Stimulated activated CD4-positive, alpha-beta T cell treated with anti-CD3 and anti-CD28 coated beads, Interleukin-2, amount 100 ng/mL, for 24 hours (primary cell): Measurements from ENCODE around the gene ALDH1L1.

Experiments used
- DNase-seq, 2 donors: peaks; one replicate each; pipeline ENCODE4 v3.0.0-alpha.2; 2020

ALDH1L1 gene

DNA sequence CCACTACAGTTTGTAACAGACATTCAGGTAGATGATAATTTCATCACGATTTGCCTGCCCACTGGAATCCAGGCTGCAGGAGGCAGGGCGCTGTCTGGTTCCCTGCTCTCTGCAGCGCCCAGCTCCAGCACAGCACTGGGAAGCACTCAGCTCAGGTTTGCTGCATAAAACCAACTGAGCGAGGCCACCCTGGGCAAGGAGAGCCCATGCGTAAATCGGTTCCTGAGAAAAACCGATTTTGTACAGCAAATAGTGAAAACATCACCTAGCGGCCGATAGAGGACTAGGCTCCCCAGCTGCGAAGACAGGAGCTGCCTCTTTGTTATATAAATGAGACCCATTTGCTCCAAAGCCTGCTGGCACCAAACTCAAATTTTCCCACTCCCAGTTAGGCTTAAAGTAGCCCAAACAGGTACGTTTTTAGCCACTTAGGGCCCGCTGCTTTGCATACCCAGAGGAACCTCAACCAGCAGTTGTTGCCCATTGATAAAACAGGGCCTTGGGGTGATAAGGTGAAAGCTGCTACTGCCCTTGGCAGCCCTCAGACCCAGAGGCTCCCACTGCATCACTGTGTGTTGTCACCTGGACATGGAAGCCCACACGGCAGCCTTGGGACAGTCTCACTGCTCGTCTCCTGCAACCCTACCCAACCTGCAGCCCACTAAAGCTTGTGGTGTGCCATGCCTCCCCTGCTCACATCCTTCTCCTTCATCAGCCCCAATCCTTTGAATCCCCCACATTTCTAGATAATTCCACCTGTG, 47.5 kb downstream of the ALDH1L1 start:
- peak in 1 of 2 donors; percentile 11 for DNase-seq

DNA sequence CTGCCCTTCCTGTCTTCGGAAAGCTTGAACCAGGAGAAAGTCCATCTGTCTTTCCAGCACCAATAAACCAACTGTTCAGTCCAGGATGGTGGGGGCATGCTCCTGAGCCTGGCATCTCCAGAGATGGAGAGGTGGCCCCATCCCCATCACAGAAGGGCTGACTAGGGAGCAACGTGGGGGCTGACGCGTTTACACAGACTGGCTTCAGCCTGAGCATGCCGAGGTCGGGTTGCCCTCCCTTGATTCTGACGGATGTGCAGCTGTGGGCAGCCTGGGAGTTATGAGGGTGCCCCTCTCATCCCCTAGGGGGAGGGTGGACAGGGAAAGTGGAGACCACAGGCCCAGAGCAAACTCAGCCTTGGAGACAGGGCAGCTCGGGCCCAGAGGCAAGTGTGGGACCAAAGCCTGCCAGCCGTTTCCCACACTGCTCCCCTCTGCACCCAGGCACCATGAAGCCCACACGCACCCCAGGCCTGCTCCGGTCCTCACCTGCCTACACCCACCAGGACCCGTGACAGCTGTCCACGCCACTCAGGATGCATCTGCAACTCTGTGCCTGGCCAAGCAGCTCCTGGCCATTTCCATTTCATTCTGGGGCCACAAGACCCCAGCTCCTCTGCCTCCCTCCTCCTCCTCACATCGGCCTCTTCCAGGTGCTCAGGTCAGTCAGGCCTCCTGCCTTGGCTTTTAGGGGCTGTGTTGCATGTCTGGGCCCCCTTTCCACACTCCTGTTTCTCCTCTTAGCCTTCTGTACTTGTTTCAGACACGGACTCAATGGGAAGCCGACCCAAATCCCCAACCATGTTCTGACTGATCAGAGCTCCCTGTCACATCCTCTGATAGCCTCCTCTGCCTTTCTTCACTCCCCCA, 48.3 kb downstream of the ALDH1L1 start:
- DNase-seq: peak in 1 of 2 donors; percentile 14

DNA sequence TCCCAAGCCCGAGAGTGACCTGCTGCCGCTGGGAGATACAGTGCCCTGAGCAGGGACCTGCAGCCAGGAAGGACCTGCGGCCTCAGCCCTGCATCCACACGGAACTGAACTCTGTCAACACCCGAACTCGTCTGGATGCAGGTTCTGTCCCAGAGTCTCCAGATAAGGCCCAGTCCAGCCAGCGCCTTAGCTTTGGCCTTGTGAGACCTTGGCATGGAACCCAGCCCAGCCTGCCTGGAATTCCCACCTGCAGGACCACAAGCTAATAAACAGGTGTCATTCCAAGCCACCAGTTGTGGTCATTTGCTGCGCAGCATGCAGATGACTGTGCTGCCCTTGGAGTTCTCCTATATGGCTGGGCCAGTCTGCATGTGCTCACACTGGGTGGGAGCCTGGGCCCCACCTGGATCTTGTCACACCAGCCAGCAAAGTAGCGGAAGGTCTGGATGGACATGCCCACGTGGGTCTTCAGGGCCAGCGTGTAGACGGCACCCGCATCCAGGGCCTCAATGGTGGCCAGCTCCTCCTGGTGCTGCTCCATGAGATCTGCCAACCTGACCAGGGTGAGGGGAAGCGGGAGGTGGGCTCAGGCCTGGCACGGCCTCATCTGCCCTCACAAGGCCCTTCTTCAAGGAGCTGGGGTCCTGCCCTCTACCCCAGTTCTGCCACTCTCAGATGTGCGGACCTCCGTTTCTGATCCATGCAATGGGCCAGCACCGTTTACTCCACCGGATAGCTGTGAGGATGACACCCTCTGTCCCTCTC, 49.2 kb downstream of the ALDH1L1 start:
- peak in 1 of 2 donors; percentile 6 for DNase-seq

DNA sequence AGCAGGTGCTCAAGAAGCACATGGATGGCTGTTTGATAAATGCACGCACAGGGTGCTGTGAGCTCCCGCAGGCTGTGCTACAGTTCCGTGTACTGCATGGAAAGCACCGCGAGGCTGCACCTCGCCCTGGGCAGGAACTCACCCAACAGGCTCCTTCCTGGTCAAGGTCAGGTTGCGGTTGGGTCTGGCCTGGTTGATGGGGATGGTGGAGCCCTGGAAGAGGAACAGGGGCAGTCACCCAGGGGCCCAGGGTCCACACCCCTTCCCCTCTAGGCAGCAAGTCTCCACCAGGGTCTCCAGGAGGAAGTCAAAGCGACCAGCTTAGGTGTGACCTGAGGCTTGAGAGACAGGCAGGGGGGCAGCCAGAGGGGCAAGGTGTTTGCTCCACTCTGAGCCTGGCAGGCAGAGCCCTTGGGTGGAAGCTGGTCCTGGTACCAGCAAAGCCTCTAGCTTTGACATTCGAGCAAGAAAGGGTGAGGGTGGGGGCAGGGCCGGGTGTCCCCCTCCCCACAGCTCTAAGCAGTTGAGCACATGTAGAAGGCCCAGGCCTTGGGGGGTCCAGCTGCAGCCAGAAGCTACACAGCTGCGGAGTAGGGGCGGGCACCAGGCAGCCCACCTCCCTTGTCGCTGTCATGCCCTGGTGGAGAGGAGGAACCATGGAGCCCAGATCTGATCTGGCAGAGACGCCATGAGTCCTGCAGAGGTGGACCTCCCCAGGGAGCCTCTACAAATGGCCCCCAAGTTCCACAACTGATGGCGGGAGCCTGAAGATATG, 50.1 kb downstream of the ALDH1L1 start:
- DNase-seq: peak in 1 of 2 donors; percentile 12

DNA sequence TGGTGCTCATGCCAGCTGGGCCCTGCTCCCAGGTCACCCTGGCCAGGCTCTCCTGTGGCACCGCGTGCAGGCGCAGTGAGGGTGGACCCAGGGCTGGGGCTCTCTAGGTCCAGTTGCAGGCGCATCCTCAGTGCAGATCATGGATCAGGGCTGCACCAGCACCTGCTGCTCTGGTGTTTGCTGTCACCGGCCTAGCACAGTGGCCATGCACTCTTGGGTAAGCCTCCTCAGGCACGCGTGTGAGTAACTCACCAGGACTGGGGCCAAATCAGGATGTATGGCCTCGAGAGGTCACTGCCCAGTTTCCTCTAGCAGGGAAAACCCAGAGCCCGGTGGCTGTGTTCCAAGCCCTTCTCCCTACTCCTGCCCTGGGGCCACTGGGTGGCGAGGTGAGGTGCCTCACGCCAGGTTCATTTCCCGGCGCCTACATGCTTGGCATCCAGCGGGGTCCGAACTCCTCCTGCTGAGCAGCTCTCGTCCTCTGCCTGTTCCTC, 50.9 kb downstream of the ALDH1L1 start:
- DNase-seq: peak in 1 of 2 donors; percentile 13

DNA sequence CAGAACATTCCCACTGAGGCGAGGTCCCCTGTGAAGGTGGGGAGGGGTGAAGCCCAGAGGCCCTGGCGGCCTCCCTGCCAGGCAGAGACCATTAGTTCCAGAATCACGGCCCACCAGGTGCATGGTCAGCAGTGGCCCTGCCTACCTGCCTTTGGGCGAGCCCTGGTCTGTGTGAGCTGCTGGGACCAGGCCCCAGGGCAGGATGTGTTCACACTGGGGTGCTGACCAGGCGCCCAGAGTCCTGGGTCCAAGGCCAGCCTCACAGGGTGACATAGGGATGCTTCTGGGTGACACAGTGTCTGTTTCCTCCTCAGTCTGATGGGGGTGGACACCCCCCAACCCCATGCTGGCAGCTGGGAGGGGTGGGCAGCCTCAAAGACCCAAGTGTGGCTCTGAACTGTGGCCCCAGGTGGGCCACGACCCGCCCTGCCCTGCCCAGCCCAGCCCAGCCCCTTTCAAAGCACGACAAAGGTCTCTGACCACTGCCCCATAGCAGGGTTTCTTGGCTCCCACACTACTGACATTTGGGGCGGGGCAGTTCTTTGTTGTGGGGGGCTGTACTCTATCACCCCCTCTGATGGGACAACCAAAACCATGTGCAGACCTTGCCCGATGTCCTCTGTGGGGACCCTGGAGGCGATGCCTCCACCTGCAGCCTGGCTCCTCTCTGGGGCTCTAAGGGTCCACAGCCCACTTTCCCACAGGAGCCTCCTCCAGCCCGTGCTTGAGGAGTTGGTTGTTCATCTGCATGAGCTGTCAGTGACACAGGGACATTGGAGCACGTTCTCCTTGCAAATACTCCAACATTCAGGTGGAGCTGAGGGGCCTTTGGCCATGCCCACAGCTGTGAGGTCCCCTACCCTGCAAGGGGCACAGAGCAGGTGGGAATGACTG, 51.6 kb downstream of the ALDH1L1 start:
- DNase-seq: peak in 1 of 2 donors; percentile 13

DNA sequence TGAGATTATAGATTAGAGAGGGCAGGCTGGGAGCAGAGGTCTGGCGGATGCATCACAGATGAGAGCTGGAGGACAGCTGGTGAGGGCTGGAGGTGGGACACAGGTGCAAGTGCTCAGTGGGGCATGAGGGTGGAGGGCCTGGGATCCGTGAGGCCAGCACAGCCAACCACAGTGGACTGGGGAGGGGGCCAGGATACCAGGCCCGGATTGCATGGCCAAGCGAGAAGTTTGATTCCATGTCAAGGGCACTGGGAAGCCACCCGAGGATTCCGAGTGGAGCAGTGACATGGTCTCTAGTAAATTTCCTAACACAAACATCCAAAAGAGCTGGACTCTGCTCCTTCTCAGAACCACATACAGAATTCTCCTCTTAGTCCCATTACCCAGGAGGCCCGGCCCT, 52.5 kb downstream of the ALDH1L1 start:
- no peak for DNase-seq

DNA sequence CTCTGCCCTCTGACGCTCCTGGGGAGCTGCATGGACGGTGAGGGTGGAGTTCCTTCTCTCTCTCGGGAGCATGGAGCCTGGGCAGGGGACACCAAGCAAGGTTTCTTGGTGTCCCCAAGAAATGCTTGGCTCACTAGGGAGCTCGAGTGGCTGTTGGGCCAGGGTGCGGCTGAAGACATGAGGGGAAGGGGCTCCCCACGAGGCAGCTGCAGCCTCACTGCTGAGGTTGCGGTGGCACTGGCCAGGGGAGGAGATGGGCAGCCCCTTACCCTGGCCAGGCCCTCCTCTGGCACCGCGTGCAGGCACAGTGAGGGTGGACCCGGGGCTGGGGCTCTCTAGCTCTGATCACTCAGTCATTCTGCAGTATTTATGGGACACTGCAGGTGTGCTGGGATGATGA, 52.9 kb downstream of the ALDH1L1 start:
- DNase-seq: no peak

DNA sequence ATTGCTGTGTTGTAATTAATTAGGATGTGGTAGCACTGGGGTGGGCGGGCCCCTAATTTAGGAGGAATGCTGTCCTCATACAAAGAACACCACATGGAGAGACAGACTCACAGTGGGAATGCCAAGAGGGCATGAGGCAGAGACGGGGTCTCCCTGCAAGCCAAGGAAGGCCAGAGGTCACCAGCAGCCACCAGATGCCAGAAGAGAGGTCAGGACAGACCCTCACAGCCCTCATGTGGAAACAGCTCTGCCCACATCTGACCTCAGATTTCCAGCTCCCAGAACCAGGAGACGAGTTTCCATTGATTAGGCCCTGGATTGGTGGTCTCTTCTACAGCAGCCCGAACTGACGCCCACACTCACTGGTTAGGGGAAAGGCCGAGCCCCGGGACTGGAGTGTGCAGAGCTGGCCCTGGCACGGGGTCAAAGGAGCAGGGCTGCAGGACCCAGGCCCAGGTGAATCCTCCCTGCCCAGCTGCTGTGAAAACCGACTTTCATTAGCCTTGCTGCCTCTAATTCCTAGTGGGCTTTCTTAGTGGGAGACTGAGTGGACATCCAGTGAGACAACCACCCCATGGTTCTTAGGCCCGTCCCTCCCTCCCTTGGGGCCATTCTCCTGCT, 53.5 kb downstream of the ALDH1L1 start:
- no peak for DNase-seq

DNA sequence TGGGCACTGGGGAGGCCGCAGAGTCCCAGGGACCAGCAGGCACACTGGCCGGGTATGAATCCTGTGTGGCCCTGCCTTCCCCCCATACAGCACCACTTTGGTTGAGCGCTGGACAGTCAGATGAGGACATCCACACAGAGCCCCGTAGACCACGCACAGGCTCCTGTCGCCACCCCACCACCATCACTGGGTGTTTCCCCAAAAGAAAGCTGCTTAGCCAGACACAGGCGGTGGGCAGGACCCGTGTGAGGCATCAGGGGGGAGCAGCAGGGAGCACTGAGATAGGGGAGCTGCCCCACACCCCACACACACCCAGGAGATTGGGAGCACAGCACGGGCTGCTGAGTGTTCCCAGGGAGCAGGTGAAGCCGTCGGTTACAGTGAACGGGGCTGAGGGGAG, 54.1 kb downstream of the ALDH1L1 start:
- no peak for DNase-seq

DNA sequence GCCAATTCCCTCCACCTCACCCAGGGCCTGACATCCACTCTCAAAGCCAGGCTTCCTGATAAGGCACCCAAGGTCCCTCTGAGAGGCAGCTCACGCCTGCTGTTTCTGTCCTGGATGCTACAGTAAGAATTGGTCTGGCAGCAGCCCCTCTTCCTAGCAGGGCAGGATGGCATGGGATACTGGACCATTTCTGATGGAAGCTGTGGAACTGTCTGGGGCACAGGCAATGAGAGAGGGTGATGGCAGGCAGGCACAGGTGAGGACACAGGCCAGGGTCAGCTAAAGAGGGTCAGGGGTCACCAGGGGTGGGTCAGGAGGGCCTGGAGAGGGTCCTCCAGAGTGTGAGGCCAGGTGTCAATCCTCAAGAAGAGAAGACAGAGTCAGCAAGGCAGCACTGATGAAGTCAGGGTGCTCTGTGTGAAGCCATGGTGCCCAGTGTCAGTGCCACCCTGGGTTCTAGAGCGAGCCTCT, 54.6 kb downstream of the ALDH1L1 start:
- DNase-seq: no peak

DNA sequence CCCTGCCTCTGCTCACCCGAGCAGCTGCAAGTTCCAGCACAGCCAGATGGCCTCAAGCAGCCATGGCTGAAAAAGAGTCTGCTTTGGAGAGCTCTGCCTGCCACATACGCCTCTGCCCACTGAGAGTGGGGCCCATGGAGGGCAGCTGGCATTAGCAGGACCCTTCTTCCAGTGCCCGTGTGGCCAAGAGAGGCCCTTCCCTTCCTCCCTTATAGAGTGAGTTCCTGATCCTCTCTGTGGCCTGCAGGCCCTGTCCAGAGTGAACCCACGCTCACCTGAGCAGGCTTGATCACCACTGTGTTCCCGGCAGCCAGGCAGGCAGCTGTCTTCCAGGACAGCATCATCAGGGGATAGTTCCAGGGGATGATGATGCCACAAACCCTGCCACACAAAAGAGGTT, 55.0 kb downstream of the ALDH1L1 start:
- peak in 1 of 2 donors; percentile 11 for DNase-seq

DNA sequence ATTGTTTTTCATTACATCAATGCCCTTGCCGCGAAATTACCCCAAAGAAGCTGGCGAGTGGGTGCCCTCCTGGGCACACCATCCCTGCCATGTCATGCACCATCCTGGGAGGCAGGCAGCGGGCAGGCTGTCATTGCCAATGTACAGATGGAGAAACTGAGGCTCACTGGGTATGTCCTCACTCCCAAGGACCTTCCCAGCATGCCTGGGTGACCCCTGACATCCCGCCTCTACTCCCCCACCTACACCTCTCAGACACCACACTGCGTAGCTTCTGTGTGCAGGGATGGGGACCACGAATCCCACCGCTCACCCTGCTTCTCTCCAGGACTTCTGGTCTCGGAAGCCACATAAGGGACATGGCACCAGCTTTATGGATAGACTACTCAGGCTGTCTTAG, 55.5 kb downstream of the ALDH1L1 start:
- DNase-seq: peak in 1 of 2 donors; percentile 7

DNA sequence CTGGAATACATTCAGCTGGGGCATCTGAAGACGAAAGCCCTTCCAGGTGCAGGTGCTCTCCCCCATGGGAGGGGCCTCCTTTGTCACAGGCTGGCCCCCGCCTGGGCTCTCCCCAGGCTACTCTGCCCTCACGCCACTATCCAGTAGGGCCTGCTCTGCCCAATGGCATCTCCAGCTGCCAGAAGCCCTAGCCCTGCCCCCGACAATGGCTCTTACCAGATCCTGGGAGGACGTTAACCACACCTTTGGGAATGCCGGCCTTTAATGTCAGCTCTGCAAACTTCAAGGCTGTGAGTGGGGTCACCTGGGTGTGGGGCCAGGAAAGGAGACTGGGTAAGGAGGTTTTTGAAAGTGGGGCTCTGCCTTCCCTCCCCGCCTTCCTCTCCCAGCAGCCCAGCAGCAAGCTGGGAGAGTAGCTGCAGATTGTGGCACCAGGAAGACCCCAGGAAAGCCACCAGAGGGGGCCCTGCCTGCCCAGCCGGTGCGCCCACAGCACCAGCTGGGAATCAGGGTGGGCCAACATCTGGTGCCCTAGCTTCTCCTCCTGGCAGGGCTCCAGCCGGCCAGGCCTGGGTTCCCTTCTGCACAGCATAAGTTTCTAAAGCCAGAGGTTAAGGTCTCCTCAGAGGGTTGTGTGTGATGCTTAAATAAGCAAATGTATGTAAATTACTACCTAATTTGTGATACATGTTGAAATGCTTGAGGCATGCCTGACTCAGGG, 56.1 kb downstream of the ALDH1L1 start:
- DNase-seq: peak in 1 of 2 donors; percentile 13

DNA sequence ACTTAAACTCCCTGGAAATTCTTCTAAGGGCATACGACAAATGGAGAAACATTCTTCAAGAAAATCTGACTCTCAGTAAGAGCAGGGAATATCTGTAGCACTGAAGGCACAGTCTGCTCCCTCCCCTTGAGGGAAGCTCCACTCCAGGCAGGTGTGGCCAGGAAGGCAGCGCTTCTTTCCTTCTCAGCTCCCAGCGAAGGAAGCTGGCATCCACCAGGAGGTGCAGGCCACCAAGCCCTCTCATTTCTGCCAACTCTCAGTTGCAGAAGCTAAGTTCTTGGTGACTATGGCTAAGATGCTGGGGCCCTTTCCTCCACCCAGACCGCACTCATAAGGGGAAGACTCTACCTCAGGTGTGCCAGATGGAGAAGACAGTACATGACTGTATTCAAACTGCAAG, 58.8 kb downstream of the ALDH1L1 start:
- DNase-seq: no peak

DNA sequence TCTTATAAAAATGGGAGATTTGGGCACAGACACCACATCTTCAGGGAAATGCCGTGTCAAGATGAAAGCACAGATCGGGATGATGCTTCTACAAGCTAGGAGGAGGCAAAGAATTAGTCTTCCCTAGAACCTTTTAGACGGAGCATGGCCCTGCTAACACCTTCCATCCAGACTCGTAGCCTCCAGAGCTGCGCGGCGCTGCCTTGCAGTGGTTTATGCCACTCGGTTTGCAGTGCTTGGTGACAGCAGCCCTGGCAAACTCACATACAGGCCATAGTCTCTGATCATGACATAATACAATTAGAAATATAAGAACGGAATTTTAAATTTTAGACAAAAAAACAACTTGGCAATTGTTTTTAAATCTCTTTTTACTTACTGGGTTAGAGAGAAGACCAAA, 59.3 kb downstream of the ALDH1L1 start:
- DNase-seq: no peak

DNA sequence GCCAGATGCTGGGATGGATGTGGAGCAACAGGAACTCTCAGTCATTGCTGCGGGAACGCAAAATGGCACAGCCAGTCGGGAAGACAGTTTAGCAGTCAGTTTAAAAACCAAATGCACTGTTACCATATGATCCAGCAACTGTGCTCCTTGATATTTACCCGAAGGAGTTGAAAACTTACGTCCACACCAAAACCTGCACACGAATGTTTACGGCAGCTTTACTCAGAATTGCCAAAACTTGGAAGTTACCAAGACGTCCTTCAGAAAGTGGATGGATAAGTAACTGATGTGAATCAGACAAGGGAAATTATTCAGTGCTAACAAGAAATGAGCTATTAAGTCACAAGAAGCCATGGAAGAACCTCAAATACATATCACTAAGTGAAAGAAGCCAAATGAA, 60.4 kb downstream of the ALDH1L1 start:
- peak in 1 of 2 donors; percentile 3 for DNase-seq

DNA sequence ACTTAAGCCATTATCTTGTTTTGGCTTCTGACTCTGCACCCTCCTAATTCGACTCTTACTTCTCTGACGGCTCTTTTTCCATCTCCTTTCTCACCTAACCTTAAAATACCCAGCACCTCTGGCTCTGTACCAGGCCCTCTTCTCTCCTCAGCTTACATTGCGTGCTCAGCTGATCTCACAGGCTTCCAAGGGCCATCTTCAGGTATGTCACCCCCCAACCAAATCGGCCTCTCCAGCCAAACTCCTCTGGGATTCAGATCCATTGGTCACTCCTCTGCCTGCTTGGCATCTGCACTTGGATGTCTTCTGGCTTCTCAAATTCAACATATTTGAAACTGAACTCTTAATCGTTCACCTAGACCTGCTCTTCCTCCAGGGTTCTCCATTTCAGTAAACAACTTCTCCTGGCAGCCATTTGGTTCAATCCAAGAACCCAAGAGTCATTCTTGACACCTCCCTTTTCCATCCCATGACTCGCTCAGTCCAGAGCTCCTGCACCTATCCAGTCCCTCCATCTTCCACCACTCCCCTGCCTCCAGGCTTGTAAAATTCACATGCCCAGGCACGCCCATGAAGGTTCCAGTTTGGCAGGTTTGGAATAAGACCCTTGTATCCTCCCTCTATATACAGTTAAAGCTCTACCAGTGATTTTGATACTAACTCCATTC, 61.2 kb downstream of the ALDH1L1 start:
- DNase-seq: peak in 1 of 2 donors; percentile 8

DNA sequence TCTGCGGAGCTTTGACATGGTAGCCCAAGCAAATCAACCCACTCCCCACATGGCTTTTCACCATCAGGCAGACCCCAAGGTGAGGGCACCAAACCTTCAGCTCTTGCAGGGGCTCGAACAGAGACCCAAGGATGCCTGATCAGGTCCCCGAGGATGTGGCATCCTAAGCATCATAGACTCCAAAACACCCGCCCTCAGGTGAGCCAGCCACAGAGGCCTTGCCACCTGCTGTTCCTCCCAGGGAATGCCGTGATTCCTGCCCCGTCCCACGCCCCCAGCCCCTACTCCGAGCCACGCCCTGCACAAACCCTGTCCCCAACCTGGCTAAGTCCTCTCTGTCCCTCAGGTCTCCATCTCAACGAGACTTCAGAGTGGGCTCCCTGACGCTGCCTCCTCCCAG, 61.8 kb downstream of the ALDH1L1 start:
- peak in 1 of 2 donors; percentile 14 for DNase-seq
